Cerebellar cortex (tissue), 1 donor: ENCODE results near the gene ABCC4.

Source experiments
- DNase-seq: peaks from one replicate; pipeline ENCODE4 v3.0.0-alpha.2; 2015; ENCODE audit warnings: low spot score

ABCC4 gene

GRCh38 chr13:95117092-95117491 is 184.2 kb downstream of the ABCC4 start:
- no peak for DNase-seq

- no peak for DNase-seq
These were observed 185.7 kb downstream of the ABCC4 start for GRCh38 chr13:95115525-95115924.

- no peak for DNase-seq
These were observed 187.7 kb downstream of the ABCC4 start for GRCh38 chr13:95113601-95114000.

GRCh38 chr13:95112883-95113282 is 188.4 kb downstream of the ABCC4 start:
- DNase-seq, result no peak

GRCh38 chr13:95111608-95112007 is 189.6 kb downstream of the ABCC4 start:
- no peak for DNase-seq

GRCh38 chr13:95106562-95106961 is 194.7 kb downstream of the ABCC4 start:
- no peak for DNase-seq

- DNase-seq, result no peak
These were observed 200.5 kb downstream of the ABCC4 start for GRCh38 chr13:95100525-95101433.

- DNase-seq, result no peak
These were observed 201.7 kb downstream of the ABCC4 start for GRCh38 chr13:95099541-95099940.

- DNase-seq, result no peak
These were observed 202.3 kb downstream of the ABCC4 start for GRCh38 chr13:95098916-95099315.

- no peak for DNase-seq
These were observed 209.5 kb downstream of the ABCC4 start for GRCh38 chr13:95091755-95092154.

- no peak for DNase-seq
These were observed 213.4 kb downstream of the ABCC4 start for GRCh38 chr13:95087746-95088305.

- DNase-seq, result no peak
These were observed 214.5 kb downstream of the ABCC4 start for GRCh38 chr13:95086761-95087160.

GRCh38 chr13:95083758-95084157 is 217.5 kb downstream of the ABCC4 start:
- DNase-seq, result no peak

- DNase-seq, result no peak
These were observed 218.2 kb downstream of the ABCC4 start for GRCh38 chr13:95083066-95083465.

GRCh38 chr13:95075506-95075905 is 225.7 kb downstream of the ABCC4 start:
- DNase-seq, result no peak

GRCh38 chr13:95074820-95075219 is 226.4 kb downstream of the ABCC4 start:
- no peak for DNase-seq

GRCh38 chr13:95073747-95074311 is 227.4 kb downstream of the ABCC4 start:
- no peak for DNase-seq

GRCh38 chr13:95067303-95067702 is 233.9 kb downstream of the ABCC4 start:
- no peak for DNase-seq

- DNase-seq, result no peak
These were observed 241.2 kb downstream of the ABCC4 start for GRCh38 chr13:95060014-95060519.

- no peak for DNase-seq
These were observed 241.9 kb downstream of the ABCC4 start for GRCh38 chr13:95059306-95059705.

- DNase-seq, result no peak
These were observed 242.6 kb downstream of the ABCC4 start for GRCh38 chr13:95058680-95059079.

- DNase-seq, result no peak
These were observed 245.0 kb downstream of the ABCC4 start for GRCh38 chr13:95056266-95056665.
